Activated CD4-positive, alpha-beta T cell treated with anti-CD3 and anti-CD28 coated beads for 24 hours (primary cell): ENCODE data around the gene TSPAN14.
"Not testable (repeated sequence)": the region's sequence is repeated elsewhere in the genome, so short reads cannot be mapped to it uniquely, and the experiment has no call there.

Experiments used
- DNase-seq, 2 donors: peaks; one replicate each; pipeline ENCODE4 v3.0.0-alpha.2; 2020; ENCODE audit warnings: low read depth in 2 of 2

TSPAN14 gene

DNA sequence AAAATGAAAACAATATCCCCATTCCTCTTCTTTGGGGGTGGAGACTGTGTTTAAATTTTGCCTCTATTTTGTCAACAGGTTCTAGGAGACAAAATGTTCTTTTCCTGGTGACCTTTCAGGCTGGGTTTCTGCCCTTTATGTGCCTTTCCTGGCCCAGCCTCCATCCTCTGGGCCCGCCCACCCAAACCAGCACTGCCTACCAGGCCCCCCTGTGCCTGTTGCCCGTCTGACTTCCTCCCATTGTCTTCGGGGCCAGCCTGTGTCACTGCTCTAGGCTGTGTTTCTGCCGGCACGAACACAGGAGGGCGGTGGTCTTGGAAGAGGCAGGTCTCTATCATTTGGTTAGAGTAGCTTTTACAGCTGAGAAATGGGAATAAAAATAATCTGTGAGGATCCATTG, 13.9 kb downstream of the TSPAN14 start:
- no peak for DNase-seq

DNA sequence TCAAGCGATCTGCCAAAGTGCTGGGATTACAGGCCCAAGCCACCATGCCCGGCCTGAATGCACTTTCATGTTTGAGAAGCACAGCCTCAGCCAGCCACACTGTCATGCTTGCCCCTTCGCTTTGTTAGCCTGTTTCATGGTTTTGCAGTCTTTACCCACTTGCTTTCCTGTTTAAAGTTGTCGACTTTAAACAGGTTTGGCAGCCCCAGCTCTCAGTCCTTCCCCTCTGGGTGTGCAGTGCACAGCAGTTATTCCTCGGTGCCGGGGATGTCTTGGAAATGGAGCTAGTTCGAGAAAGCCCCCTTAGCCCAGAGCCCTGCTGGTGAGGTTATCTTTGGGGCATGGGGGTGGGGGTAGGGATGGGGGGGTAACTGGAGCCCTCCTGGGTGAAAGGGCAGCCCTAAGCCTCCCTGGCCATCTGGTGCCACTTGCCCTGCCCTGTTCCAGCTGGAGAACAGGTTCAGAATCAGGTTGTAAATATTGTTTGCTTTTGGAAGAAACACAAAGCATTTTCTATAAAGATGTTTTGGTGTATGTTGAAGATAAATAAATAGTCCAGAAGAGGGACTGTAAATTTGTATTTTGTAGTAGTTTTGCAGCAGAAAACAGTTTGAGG, 14.8 kb downstream of the TSPAN14 start:
- DNase-seq = no peak

GRCh38 chr10:80470266-80470665, 16.2 kb downstream of the TSPAN14 start:
- DNase-seq = no peak

DNA sequence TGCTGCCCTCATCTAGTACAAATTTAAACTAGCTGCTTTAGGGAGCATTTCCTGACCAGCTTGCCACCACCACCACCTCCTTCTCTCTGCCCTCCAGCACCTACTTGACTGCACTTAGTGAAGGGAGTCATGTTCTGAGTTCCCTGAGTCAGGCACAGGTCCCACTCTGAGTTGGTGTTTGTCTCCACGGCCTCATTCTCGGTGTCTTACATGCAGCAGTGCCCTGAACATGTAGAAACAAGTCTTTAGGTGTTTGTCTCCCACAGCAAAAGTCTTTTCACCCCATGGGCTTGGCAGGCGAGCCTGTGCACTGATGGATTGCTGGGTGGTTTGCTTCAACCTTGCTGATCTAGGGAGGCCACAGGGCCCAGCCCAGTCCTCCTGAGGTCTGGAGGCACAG, 16.9 kb downstream of the TSPAN14 start:
- no peak for DNase-seq

GRCh38 chr10:80471715-80472233, 17.7 kb downstream of the TSPAN14 start:
- DNase-seq = no peak

DNA sequence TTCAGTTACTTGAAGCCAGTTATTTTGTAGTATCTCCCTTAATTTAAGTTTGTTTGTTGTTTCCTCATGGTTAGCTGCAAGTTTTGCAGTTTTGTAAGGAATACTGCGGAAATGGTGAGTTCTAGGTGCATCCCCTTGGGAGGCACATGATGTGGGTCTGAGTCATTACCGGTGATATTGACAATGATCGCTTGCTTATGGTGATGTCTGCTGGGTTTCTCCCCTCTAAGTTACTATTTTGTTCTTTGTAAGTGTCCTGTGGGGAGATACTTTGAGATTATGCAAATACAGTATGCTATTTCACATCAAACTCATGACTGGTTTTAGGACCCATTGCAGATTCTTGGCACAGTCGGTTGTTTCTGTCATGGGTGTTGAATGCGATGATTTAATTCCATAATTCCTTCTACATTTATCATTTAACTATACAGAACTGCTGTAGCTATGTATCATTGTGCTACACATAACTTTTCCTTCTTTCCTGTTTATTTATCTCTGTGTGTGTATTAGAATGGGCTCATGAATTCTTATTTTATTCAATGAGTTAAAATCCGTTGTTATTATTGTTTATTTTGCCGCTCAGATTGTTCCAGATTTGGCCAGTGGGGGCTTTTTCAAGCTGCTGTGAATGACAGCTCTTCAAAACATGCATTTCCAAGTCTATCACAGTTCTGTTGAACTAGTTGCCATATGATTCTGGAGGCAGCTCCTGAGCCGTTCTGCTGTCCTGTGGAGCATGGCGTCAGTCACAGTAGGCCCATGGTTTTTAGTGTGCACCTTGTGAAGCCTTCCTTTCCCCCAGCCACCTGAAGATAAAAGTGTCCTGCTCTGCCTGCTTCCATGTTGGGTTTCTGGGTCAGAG, 18.4 kb downstream of the TSPAN14 start:
- DNase-seq = no peak

- DNase-seq = no peak
Measured at GRCh38 chr10:80473096-80473657, 19.1 kb downstream of the TSPAN14 start.

DNA sequence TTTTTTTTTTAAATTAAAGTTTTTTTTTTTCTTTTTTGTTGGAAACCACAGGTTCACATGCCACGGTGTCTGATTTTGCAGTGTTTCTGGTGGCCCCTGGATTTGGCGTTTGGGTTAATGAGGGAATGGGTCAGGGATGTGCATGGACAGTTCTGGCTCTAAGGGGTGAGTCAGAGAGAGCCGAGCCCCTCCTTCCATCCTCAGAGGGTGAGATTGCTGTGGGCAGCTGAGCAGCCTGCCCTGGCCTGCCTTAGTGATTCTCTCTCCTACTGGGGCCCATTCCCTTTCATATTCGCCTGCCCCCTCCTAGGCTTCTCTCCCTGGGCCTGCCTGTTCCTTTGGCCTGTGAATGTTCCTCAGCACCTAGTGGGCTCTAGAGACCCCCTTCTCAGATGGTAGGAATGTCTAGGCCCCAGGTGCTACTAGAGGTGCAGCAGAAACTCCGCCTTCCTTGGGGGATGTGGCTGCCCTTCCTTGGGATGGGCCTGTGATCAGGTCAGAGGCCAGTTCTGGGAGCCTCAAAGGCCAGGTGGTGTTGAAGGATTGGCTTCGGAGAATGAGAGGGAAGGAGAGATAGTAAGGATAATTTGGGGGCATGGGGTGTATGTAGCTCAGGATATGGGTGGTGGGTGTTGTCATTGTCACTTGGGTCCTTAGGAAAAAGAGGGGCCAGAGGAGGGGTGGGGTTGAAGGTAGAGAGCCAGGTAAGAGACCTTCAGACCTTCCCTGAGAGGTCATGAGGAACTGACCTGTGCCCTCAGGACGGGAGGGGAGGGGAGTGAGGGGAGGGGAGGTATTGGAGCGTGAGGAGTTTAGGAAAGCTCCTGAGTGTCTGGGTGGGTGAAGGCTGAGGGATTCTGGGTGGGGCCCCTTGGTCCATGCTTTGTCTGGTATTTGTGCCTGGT, 19.8 kb downstream of the TSPAN14 start:
- no peak for DNase-seq

DNA sequence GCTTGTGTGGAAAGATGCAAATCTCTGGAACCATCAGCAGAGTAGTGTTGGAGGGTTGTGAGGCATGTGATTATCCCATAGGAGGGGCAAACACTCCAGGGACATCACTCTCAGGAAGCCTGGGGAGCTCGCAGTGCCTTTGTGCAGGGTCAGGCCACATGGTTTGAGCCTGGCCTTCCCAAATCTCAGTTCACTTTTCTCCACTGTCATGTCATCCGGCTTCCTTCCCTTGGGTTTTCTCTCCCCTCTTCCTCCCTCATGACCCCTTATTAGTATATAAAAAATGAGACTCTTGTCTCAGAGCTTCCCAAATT, 20.4 kb downstream of the TSPAN14 start:
- DNase-seq = no peak

- DNase-seq = no peak
Measured at GRCh38 chr10:80474941-80475340, 20.8 kb downstream of the TSPAN14 start.

DNA sequence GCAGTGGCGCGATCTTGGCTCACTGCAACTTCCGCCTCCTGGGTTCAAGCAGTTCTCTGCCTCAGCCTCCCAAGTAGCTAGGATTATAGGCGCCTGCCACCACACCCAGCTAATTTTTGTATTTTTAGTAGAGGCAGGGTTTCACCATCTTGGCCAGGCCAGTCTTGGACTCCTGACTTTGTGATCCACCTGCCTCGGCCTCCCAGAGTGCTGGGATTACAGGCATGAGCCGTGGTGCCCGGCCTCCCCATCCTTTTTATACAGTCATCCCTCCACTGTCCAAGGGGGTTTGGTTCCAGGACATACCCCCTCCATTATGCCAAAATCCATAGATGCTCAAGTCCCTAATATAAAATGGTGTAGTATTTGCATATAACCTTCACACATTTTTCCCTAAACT, 21.5 kb downstream of the TSPAN14 start:
- DNase-seq = not testable (repeated sequence)

GRCh38 chr10:80476685-80477084, 22.6 kb downstream of the TSPAN14 start:
- no peak for DNase-seq

DNA sequence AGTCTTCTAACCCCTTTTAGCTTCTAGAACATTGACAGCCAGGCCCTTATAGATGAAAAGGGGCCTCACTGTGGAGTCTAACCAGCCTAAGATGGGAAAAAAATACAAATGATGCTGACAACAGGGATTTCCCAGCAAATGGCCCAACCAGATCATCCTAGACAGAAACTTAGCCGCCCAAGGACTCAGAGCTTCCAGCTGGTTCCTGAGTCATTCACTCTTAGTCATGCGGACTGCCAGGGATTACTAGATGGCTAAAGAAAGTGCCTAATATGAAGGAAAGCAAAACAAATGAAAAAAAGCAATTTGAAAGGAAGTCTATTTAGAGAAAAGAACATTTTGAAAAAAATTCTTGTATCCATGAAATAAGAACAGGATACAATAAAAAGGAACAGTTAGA, 23.7 kb downstream of the TSPAN14 start:
- no peak for DNase-seq

DNA sequence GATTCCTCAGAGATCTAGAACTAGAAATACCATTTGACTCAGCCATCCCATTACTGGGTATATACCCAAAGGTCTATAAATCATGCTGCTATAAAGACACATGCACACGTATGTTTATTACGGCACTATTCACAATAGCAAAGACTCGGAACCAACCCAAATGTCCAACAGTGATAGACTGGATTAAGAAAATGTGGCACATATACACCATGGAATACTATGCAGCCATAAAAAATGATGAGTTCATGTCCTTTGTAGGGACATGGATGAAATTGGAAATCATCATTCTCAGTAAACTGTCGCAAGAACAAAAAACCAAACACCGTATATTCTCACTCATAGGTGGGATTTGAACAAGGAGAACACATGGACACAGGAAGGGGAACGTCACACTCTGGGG, 26.3 kb downstream of the TSPAN14 start:
- not testable (repeated sequence) for DNase-seq

GRCh38 chr10:80480852-80481251, 26.7 kb downstream of the TSPAN14 start:
- DNase-seq = no peak

DNA sequence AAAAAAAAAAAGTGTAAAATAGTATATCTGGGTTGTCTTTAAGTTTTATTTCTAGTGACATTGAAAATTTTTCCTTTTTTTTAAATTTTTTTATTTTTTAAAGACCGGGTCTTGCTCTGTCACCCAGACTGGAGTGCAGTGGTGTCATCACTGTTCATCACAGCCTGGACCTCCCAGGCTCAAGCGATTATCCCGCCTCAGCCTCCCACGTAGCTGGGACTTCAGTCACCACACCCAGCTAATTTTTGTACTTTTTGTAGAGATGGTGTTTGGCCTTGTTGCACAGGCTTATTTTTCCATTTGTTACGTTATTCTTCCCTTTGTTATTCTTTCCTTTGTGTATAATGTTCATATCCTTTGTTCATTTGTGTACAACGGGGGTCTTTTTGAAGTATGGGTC, 30.1 kb downstream of the TSPAN14 start:
- DNase-seq = no peak

- no peak for DNase-seq
Measured at GRCh38 chr10:80484676-80485075, 30.6 kb downstream of the TSPAN14 start.

GRCh38 chr10:80485076-80485945, 31.2 kb downstream of the TSPAN14 start:
- no peak for DNase-seq

DNA sequence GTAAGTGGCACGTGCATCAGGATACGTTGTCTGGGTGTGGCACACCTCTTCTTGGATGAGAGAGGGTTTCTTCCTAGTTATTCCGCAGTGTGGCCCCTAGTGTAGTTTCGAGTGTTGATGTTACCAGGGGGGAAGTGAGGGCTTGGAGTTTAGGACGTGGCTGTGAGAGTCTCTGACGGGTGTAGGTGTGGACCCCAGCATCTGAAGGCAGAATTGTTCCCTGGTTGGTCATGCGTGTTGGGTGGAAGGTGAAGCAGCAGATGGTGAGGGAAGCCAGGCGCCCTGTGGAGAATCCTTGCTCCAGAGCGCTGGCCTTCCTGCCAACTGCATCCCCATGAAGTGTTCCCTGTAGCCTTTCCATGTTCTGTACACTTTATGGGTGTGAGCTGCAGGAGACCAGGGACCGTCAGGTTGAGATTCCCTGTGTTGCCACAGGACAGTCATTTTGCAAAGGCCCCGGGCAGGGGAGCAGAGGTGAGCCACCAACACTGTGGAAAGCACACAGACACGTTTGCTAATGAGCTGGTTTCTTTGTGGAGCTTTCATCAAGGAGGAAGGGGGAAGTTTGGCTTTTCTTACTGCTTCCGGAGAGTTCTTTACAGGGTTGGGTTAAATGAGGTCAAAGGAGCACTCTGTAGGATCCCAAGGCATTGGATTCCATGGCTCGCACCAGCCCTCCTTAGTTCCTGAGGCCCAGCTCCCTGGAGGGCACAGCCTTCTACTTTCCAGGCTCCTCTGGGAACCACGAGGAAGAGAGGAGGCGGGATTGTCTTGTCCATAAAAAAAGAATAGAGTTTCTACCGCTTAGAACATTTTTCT, 32.0 kb downstream of the TSPAN14 start:
- no peak for DNase-seq

GRCh38 chr10:80486785-80487420, 32.8 kb downstream of the TSPAN14 start:
- no peak for DNase-seq
